Esophagus squamous epithelium (tissue), 4 donors: Measurements from ENCODE around the gene CNTN2.

Source experiments
- CTCF ChIP-seq, 6 experiments: fragments of 450-650 bp in 4 of 6; fragments of 200-600 bp in 2 of 6; sonication (generic) in 2 of 6; IDR thresholded peaks; one replicate each; pipeline ENCODE4 v1.5.1; 2016 to 2019; ENCODE audit warnings: antibody characterized with exemption in 6 of 6, mild to moderate bottlenecking in 4 of 6, moderate library complexity in 4 of 6
- POLR2A ChIP-seq, 4 donors: fragments of 450-650 bp; IDR thresholded peaks; one replicate each; pipeline ENCODE4 v1.6.1; 2017; ENCODE audit warnings: antibody characterized with exemption in 4 of 4, mild to moderate bottlenecking in 4 of 4, moderate library complexity in 3 of 4

- no peak for TF ChIP-seq CTCF (IDR thresholded peaks at IDR 0.05)
- TF ChIP-seq POLR2A (IDR thresholded peaks at IDR 0.05), result no peak
These were observed 55.2 kb downstream of the CNTN2 start for GRCh38 chr1:205098242-205098641.
